GM10248 (cell line): ENCODE measurements around the gene TOR2A.

ENCODE experiments used
- CTCF ChIA-PET: fragments of 300-600 bp; sonication (Branson Sonifier 250); formaldehyde crosslinking; extraction: SDS; loops from one replicate; lab custom pipeline; 2021; ENCODE audit warnings: antibody characterized with exemption; lab: Yijun Ruan, JAX
- POLR2A ChIA-PET: fragments of 350-650 bp; sonication (Branson Sonifier 250); formaldehyde crosslinking; extraction: SDS; loops from one replicate; lab custom pipeline; 2020; ENCODE audit warnings: antibody characterized with exemption; lab: Yijun Ruan, JAX
- DNase-seq: peaks from one replicate; pipeline ENCODE4 v3.0.0; 2012; ENCODE audit errors: extremely low spot score
- CTCF ChIP-seq: IDR thresholded peaks from 2 replicates; pipeline ENCODE4 v1.5.1; 2012; ENCODE audit warnings: mild to moderate bottlenecking, low read depth; ENCODE audit errors: extremely low read depth, missing control alignments, control extremely low read depth

Gene TOR2A

GRCh38 chr9:127755061-127756060, 20.3 kb upstream of the TOR2A start:
- TF ChIP-seq CTCF, result no peak
- ChIA-PET CTCF (interaction anchor here (1.1 to 2.9 kb wide), 4 partner anchors 12 to 114 kb away, joined by 3 to 11 read pairs (median 4); partner anchors contain the start of gene TOR2A), POLR2A (no interaction called here)
- DNase-seq, result no peak

DNA sequence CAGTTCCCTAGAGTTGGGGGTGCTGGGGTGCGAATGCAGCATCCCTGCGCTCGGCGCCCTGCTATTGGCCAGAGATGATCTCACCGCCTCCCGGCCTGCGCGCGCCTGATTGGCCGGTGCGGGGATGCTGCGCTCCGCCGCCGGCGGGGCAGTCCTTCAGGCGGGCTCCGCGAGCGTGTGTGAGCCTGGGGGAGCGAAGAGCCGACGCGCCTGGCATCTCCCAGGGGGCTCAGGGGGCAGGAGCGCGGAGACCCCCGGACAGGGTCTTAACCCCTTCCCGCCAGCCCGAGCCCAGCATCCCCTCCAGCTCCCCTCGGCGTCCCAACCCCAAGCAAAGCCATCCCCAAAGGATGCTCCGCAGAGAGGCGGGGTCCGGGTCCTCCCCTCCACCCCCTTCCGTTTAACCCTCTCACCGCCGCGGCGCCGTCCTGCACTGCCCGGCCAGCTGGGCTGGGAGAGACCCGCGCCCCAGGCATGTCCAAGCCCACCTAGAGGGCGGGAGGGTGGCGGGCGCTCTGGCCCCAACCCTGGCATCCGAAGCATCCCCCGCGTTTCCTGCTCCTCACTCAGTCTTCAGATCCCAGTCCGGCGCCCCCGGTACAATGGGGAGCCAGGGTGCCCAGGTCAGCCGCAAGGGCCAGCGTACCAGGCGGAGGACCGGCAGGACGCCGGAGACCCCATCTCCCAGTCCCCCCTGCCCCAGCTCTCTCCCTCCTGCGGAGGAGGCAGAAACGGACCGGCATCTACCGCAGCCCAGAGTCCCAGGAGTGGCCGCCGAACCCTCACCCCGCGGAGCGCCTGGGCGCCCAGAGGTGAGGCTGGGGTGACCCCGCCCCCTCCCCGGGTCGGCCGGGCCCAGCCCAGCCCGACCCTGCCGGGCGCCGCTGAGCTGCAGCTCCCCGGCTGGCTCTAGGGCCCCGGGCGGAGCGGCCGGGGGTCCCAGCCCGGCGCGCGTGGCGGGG, 19.3 kb upstream of the TOR2A start:
- POLR2A ChIA-PET, result no interaction called here

DNA sequence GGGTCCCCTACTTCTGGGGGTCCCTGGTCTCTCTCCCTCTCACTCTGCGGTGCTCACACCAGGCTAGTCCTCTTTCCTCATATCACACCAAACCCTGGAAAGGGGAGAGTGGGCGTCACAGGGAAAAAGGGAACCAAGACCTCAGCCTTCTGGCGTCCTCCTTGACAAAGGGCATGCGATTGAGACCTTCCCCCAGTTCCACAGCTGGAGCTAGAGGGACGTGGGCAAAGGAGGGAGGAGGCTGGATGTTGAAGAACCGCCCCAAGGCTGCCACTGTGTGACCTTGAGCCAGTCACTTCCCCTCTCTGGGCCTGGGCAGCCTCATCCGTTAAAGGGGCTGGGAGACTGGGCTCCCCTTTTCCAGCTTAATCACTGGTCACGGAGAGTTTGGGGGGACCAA, 18.5 kb upstream of the TOR2A start:
- ChIA-PET POLR2A (no interaction called here), CTCF (interaction anchor here (1.5 to 1.8 kb wide), 2 partner anchors 116 to 167 kb away, joined by 4 to 5 read pairs; no protein-coding TSS in a partner anchor)
- no peak for DNase-seq
- TF ChIP-seq CTCF, result no peak

More for the DNA sequence above, 19.3 kb upstream of the TOR2A start:
- CTCF ChIA-PET, result interaction anchor here (1.5 to 1.8 kb wide), 2 partner anchors 115 to 166 kb away, joined by 4 to 5 read pairs; no protein-coding TSS in a partner anchor
- DNase-seq, result no peak
- TF ChIP-seq CTCF, result no peak

DNA sequence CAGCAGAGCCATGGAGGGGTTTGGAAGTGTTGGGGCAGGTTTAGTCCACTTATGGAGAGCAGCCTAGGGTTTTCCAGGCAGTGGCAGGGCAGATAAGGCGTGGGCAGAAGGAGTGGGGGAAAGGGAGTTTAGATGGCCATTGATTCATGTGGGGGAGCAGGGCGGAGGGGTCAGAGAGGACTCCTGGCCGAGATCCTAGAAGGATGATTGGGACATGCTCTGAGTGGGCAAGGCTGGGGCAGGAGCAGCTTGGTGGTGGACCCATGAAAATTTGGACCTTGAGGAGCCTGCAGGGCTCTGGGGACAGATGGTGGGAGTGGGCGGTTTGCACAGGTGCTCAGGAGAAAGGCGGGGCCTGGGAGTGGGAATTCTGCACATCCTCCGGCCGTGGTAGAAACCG, 18.1 kb upstream of the TOR2A start:
- TF ChIP-seq CTCF, result no peak
- CTCF ChIA-PET, result interaction anchor here (1.5 to 4.2 kb wide), 2 partner anchors 18 to 168 kb away, joined by 4 to 17 read pairs; partner anchors contain the start of gene TOR2A
- DNase-seq, result no peak
- POLR2A ChIA-PET, result no interaction called here

DNA sequence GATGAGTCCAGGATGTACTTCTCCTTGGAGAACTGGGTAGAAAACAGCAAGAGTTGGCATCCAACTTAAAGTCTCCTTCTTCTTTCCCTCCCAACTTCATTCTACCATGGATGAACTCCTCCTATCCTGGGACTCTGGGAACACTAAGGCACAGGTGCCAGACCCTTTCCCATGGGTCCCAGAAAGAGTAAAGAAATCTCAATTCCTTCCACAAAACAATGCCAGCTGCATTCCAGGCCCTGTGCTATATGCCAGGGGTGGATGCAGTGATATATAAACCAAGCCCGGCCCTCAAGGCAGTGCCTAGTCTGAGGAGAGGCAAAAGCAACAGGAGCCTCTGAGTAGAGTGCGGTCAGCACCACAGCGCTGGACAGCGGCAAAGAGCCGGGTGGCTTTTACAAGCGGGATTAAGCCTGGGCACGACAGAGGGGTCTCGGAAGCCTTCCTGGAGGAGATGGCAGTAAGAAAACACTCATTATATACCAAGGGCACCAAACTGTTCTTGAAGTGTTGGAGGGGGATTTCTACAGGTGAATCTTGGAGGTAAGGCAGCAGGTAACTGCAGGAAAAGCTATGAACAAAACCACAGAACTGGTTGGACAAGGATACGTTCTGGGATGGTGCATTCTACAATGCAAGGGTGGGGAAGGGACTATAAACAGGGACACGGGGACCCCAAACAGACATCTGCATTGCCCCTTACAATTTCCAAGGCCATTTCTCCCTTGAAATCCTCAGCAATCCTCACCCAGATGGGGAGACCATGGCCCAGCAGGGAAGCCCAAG, 16.4 kb upstream of the TOR2A start:
- no peak for TF ChIP-seq CTCF
- CTCF ChIA-PET, result interaction anchor here (0.9 to 4.2 kb wide), 2 partner anchors 16 to 170 kb away, joined by 3 to 17 read pairs; partner anchors contain the start of gene TOR2A
- POLR2A ChIA-PET, result no interaction called here

More for the DNA sequence above, 16.4 kb upstream of the TOR2A start:
- DNase-seq, result no peak
